UCSD-AML1 (cell line): ENCODE data around the gene SIRT3.
"Not testable (repeated sequence)": the region's sequence is repeated elsewhere in the genome, so short reads cannot be mapped to it uniquely, and the experiment has no call there.

Experiments
- DNase-seq: peaks from one replicate; lab custom pipeline; 2025; ENCODE audit not compliant: unreplicated experiment; lab: John Stamatoyannopoulos, UW

Gene SIRT3

DNA sequence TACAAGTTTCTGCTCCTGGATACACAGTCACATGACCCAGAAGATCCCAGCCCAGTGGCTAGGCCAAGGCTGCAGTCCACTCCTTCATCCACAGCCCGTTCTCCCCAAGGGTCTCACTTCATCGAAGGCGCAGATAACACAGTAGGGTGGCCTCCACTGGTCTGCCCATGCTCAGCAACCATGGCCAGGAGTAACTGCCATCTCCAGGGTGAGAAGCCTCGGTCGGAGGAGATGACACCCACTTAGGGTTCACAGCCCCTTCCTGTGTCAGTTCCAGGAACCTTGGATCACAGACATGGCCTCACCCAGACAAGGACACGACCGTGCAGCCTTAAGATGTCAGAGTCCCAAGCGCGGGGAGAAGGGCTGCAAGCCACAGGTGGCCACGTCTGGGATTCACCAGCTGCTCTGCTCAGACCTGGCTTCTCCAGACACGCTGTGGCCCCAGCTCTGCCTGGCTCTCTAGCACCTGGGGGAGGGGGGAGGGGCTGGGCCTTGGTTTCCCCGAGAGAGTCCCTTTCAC, 31.5 kb downstream of the SIRT3 start:
- no peak for DNase-seq

DNA sequence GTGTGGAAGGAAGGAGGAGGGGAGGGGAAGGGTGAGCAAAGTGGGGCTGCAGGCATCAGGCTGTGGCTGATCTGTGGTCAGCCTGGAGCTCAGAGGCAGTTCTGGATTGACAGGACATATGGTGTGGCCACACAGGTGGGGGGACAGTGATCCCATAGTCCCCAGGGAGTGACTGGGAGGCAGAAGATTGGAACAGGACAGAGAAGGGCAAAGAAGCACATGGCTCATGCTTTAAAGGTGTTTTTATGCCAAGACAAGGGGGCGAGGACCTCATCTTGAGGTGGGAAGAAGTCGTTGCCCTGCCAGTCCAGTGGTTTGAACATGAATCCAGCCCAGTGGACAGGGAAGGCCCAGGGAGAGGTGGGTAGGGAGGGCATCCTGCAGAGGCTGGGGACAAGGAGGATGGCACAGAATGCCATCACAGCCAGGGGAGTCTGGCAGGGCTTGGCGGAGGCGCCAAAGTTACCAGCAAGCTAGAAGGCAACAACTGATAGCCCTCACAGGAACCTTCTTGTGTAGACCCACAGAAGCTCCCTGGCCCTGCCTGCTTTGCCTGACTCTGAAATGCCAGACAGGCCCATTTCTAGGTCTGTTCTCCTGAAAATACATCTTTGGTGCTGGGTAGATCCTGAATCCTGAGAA, 32.1 kb downstream of the SIRT3 start:
- no peak for DNase-seq

DNA sequence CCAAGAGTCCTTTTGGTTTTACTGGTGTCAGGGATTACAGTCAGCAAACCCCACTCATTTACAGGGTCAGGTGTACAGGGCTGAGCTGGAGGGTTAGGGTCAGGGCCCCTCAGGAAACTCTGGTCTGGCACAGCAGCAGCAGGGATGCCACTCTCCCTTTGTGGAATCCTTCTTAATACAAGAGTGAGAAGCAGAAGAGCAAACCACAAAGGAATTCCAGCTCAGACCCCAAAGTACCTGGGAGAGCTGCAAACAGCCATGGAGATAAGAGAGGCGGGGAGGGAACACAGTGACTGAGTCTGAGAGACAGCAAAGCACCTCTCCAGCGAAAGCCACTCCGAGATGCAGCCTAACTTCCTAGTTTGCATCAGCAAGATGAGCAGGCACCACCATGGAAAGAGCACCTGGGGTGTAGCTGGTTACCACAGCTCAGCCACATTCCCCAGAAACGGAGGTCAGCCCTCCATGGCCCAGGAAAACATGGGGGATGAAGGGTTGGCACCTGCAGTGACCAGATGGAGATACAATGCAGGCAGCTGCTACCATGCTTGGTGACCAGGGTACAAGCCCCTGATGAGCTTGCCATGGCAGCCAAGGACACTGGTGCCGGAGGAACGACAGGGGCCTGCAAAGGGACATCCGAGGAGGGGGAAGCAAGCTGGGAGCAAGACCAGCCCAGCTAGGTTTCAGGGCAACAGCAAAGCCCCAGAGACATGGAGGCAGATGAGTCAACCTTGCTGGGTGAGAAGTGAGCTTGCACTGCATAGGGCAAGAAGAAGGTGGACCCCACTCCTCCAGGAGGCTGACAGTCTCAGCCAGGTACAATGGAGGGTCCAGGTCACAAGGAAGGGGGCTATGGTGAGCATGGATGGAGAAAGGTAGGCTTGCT, 32.8 kb downstream of the SIRT3 start:
- DNase-seq, result no peak

DNA sequence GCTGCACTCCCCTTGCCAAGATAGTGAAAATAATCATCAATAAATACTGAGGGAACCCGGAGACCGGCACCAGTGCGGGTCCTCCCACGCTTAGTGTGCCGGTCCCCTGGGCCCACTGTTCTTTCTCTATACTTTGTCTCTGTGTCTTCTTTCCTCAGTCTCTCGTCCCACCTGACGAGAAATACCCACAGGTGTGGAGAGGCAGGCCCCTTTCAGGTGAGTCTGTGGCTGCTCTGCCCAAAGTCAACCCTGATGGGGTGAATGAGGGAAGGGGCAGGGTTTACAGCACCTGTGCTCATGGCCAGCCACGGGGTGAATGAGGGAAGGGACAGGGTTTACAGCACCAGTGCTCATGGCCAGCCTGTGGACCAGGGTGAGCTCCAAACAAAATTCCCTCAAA, 33.7 kb downstream of the SIRT3 start:
- no peak for DNase-seq

DNA sequence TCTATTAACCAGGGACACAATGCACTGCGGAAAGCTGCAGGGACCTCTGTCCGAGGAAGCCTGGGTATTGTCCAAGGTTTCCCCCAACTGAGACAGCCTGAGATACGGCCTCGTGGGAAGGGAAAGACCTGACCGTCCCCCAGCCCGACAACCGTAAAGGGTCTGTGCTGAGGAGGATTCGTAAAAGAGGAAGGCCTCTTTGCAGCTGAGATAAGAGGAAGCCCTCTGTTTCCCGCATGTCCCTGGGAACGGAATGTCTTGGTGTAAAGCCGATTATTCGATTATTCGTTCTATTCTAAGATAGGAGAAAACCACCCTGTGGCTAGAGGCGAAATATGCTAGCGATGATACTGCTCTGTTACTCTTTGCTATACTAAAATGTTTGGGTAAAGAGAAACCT, 34.2 kb downstream of the SIRT3 start:
- DNase-seq, result peak; percentile 30

DNA sequence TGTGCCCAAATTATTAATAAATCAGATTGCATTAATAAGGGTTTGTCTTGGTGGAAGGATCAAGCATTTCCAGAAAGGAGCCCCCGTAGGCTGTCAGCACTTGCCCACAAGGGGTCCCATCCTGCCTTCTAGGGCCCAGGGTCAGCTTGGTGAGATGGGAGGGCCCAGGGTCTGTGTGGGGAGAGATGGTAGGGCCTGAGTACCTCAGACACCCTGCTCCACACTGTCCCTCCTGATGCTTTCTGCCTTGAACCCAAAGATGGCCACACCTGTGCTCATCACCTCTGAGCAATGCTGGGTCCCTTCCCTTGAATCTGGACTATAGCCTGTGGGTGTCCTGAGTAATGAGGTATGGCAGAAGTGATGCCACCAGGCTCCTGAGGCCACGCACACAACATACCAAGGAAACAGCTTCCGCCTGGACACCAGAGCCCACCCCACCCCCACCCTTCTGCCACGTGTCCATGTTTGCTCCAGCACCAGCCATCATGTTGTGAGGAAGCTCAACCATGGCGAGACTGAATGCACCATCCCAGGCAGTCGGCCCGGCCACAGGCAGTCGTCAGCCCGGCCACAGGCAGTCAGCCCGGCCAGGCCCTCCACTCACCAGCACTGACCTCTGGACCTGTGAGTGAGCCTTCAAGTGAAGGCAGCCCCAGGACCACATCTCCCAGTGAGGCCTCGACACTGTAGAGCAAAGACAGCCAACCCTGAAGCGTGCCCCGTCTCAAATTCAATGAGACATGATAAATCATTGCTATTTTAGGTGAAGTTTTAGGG, 35.7 kb downstream of the SIRT3 start:
- DNase-seq, result no peak

DNA sequence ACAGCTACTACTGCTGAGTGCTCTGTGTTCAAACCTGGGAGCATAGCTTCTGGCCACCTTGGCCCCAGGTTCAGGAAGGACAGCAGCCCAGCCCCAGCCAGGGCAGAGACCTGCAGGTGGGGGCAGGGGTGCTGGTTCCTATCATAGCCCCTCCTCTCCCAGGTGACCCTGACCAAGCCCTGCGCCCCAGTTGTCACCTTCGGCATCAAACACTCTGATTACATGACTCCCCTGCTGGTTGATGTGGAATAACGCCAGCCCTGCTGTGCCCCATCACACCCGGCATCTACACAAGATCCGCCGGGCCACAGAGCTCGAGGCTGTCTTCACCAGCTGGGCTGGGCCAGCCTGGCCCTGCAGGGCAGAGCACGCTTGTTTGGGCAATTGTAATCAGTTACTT, 36.4 kb downstream of the SIRT3 start:
- DNase-seq, result no peak

DNA sequence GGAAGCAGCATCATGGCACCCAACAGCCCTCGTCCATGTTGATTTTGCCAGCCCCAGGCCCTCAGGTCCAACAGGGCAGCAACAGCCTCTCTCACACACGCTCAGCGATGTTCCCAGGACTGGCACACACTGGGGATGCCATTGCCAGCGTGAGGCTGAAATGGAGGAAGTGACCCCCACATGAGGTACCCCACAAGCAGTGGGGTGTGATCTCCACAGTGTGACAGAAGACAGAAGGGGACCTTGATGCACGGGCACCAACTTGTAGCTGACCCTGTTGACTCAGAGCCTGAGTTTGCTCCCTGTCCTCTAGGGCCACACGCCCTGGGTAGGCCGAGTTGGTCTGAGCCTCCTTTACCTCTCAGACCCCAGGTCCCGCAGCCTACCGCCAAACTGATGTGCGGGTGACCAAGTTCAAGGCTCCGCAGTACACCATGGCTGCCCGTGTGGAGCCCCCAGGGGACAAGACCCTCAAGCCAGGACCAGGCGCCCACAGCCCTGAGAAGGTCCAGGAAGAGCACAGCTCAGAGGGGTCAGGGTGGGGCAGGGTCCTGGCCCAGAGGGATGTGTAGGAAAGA, 37.0 kb downstream of the SIRT3 start:
- DNase-seq, result no peak

DNA sequence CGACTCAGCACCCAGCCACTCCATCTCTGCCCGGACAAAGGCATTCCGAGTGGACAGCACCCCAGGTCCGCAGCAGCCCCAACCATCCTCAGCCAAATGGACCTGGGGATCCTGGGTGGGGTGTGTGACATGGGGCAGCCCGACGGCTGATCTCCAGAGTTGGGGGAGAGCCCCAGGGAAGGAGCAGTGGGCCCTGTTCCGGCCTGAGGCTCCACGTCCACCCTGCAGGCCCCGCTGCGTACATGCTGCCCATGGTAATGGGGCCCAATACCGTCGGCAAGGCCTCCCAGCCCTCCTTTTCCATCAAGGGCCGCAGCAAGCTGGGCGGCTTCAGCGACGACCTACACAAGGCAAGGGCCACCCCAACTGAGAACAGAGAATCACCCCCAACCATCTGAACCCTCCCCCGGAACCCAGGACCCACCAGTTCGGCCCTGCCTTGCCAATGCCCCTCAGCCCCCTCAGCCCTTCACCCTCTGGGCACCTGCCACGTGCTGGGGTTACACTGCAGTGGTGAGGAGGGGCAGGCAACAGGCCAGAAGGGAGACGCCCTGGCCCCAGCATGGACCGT, 37.8 kb downstream of the SIRT3 start:
- DNase-seq, result no peak

DNA sequence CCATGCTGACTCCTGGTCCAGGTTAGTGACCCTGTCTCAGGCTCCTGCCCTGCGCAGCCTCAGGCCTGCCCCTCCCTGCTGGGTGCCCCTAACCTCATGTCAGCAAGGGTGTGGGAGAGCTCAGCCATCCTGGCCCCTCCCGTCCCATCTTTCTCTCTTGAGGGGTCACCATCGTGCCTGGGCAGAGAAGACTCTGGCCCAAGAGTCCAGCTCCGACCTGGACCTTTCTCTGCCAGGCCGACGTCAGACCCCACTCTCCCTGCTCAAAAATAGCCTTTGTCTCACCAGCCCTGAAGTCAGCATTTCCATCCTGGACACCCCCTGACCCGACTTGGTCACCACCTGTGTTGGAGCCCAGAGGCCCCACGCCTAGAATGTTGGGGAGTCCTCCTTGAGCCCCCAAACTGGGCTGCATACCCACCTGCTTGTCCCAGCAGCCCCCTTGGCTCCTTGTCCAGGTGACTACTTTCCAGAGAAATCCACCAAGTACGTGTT, 38.4 kb downstream of the SIRT3 start:
- DNase-seq, result no peak

DNA sequence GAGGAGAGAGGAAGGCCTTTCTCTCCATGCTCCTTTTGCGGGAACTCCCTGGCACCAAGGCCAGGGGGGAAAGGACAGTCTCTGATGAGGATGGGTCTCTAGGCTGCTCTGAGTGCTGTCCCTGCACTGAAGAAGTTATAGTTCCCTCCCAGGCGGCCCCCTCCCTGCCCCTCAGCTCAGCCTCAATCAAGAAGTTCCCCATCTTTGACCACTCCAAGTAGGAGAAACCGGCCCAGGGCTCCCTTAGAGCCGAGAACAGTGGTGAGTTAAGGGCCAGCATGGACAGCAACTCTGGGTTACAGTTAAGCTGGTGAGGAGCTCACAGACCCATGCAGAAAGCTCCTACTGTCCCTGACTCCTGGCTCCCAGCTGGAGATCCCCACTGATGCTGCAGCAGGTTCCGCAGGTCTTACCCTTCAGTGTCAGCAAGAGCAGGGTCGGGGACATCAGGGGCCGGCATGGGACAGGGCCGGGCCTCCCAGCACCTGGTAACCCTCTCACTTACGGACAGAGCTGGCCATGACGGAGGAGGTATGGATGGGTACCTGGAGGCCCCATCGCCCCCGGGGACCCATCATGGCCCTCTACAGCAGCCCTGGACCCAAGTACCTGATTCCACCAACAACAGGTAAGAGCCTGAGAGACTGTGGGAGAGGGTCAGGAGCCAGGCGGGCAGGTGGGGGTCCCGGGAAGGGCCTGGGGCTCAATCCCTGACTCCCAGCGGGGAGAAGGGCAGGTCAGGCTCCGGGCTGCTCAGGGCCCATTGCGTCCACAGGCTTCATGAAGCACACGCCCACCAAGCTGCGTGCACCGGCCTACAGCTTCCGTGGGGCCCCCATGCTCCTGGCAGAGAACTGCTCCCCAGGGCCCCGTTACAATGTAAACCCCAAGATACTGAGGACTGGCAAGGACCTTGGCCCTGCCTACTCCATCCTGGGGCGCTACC, 39.1 kb downstream of the SIRT3 start:
- no peak for DNase-seq

DNA sequence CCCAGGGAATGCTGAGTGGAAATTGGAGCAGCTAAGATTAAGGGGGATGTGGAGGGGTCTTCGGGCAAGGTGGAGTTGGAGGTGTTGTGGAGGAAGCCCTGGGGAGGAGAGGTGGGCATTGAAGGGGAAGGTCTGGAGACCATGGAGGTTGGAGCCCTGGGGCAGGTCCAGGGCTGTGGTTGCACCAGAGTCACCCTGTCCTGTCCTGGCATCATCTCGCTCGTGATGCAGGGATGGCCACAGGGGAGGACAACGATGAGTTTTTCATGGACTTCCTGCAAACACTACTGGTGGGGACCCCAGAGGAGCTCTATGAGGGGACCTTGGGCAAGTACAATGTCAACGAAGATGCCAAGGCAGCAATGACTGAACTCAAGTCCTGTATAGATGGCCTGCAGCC, 42.7 kb downstream of the SIRT3 start:
- not testable (repeated sequence) for DNase-seq

DNA sequence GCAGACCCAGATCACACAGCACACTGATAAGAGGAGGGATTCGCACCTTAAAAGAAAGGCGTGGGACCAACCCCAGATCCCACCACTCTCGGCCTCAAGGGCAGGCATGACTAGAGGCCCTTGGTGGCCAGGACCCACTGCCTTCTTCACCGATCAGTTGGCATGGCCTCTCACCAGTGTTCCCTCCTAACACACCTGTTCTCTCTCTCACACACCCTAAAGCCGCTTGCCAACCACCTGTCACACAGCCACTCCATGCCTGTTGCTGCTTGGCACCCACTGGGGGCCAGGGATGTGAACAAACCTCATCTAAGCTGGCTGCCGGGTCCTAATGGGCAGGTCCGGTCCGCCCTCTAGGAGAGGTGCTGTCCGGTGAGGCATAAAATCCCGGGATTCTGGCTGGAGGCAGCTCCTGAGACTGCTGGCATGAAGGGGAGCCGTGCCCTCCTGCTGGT, 43.4 kb downstream of the SIRT3 start, which contains the start of gene SCGB1C1:
Gene SCGB1C1 (plus strand): TSS at position 405 of the 455 bp plus-strand sequence. CDS start 22 bp downstream, at position 427.
- not testable (repeated sequence) for DNase-seq

DNA sequence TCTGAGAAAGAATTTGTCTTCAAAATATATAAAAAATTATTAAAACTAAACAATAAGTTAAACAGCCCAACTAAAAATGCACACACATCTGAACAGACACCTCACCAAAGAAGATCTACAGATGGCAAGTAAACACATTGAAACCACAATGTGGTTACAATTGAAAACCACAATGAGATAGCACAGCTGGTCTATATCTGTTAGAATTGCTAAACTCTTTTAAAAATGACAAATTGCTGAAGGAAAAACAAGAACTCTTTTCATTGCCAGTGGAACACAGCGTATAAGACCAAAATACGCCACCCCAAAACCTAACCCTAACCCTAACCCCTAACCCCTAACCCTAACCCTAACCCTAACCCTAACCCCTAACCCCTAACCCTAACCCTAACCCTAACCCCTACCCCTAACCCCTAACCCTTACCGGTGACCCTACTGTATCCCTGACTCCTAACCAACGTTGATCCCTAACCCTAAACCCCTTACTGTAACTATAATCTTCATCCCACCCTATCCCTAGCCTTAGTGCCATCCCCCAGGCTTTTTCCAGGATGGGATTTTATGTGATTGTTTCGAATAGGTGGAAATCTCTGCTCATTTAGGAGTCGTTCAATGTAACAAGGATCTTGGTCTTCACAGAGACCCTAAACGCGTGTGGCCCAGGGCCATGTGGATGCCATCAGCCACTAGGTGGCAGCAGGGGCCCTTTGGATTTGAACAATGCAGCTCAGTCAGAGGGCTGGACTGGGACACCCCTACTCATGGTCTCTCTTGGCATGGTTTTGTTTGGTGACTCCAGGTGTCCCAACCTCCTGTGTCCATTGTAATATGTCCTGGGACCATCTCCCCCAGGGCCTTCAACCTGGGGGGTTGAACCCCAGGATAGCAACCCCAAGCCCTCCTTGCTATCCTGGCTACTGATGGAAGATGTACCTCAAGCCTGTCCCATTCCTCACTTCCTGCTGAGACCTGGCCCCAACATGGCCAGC, 44.4 kb downstream of the SIRT3 start:
- not testable (repeated sequence) for DNase-seq

DNA sequence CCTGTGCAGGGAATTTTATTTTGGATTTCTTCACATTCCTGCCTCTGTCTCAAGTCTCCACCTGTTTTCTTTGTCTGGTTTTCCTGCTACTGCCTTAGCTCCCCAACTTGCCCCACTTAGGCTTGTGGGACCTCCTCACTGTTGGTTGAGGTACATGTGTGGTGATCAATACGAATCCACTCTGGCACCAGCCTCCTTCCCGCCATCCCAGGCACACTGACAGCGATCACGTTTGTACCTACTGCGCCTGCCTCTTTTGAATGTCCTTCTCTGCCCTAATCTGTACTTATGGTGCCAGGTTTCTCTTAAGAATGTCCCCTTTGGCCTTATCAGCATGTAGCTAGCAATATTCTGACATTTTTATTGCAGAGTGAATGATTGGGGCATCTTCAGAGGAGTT, 45.6 kb downstream of the SIRT3 start:
- not testable (repeated sequence) for DNase-seq

DNA sequence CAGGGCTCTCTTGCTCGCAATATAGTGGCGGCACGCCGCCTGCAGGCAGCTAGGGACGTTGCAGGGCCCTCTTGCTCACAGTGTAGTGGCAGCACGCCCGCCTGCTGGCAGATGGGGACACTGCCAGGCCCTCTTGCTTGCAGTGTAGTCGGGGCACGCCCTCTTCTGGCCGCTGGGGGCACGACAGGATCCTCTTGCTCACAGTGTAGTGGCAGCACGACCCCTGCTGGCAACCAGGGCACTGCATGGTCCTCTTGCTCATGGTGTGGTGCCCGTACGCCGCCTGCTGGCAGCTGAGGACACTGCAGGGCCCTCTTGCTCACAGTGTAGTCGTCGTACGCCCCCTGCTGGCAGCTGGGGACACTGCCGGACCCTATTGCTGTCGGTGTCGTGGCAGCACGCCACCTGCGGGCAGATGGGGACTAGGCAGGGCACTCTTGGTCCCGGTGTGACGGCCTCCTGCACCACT, 46.3 kb downstream of the SIRT3 start:
- DNase-seq, result not testable (repeated sequence)

DNA sequence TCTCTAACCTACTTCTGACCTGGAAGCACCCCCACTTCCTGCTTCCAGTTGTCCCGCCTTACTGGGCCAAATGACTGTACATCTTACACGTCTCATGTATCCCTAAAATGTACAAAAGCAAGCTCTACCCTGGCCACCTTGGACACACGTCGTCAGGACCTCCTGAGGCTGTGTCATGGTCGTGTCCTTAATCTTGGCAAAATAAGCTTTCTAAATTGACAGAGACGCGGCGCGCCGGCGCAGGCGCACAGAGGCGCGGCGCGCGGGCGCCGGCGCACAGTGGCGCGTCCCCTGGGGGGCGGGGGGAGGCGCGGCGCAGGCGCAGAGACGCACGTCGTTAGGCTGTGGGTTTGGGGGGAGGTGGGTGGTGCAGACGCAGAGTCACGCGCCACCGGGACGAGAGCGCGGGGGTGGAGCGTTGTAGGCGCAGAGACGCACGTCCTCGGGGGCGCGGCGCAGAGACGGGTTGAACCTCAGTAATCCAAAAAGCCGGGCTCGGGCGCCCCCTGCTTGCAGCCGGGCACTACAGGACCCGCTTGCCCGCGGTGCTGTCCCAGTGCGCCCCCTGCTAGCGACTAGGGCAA, 46.9 kb downstream of the SIRT3 start:
- DNase-seq, result not testable (repeated sequence)
